SK-N-SH (cell line): ENCODE data around the gene YEATS4. TPM values are rescaled to one million over a fixed set of nuclear protein-coding genes. Genes with fewer than 3 reads are reported as not detected.

Experiments used
- CTCF ChIA-PET: fragments of 300-600, 350-600 bp; formaldehyde crosslinking; extraction: SDS; loops from one replicate; lab custom pipeline; 2021; lab: Yijun Ruan, JAX
- POLR2A ChIA-PET: fragments of 350-600 bp; sonication (Branson Sonifier 250); formaldehyde crosslinking; extraction: SDS; loops from one replicate; lab custom pipeline; 2020; ENCODE audit warnings: antibody characterized with exemption, inconsistent platforms; lab: Yijun Ruan, JAX
- DNase-seq: peaks from one replicate; pipeline ENCODE4 v3.0.0; 2012
- H2AFZ ChIP-seq: fragments of 200-600 bp; sonication (generic); 2 replicates; pipeline ENCODE4 v1.8.1; 2016; ENCODE audit warnings: antibody characterized with exemption, mild to moderate bottlenecking, low read depth
- H3F3A ChIP-seq: fragments of 200-600 bp; sonication (generic); replicated peaks from 2 replicates; pipeline ENCODE3; 2016; ENCODE audit warnings: antibody characterized with exemption, mild to moderate bottlenecking; ENCODE audit not compliant: insufficient read depth
- H3K27ac ChIP-seq, 2 experiments: fragments of 200-500 bp in 1 of 2; fragments of 200-600 bp in 1 of 2; sonication (Bioruptor generic) in 1 of 2; sonication (generic), shearing (Covaris generic) in 1 of 2; 2 replicates each; pipeline versions ENCODE4 v1.5.1 to v1.6.1; 2014 to 2016; ENCODE audit warnings: low read depth in 2 of 2, inconsistent platforms in 1 of 2, low read length in 1 of 2, mild to moderate bottlenecking in 1 of 2, mixed read lengths in 1 of 2
- H3K27me3 ChIP-seq: fragments of 200-600 bp; sonication (generic), shearing (Covaris generic); 2 replicates; pipeline ENCODE4 v1.6.1; 2016; ENCODE audit warnings: mixed run types; ENCODE audit not compliant: insufficient read depth
- H3K36me3 ChIP-seq, 2 experiments: fragments of 200-500 bp in 1 of 2; fragments of 200-600 bp in 1 of 2; sonication (Bioruptor generic) in 1 of 2; sonication (generic) in 1 of 2; replicated peaks in 1 of 2; 2 replicates each; pipeline versions ENCODE3 to v1.5.1; 2014 to 2016; ENCODE audit warnings: low read length in 1 of 2, mild to moderate bottlenecking in 1 of 2; ENCODE audit not compliant: insufficient read depth in 2 of 2, control insufficient read depth in 1 of 2
- H3K4me1 ChIP-seq, 2 experiments: fragments of 200-500 bp in 1 of 2; fragments of 200-600 bp in 1 of 2; sonication (Bioruptor generic) in 1 of 2; sonication (generic), shearing (Covaris generic) in 1 of 2; 2 replicates each; pipeline versions ENCODE4 v1.5.1 to v1.6.1; 2014 to 2016; ENCODE audit warnings: low read depth in 1 of 2, low read length in 1 of 2, mixed run types in 1 of 2; ENCODE audit not compliant: insufficient read depth in 2 of 2, control insufficient read depth in 1 of 2
- H3K4me2 ChIP-seq: fragments of 200-600 bp; sonication (generic), shearing (Covaris generic); 2 replicates; pipeline ENCODE4 v1.6.1; 2017; ENCODE audit warnings: mixed run types
- H3K4me3 ChIP-seq, 2 experiments: fragments of 200-500 bp in 1 of 2; fragments of 200-600 bp in 1 of 2; sonication (Bioruptor generic) in 1 of 2; sonication (generic), shearing (Covaris generic) in 1 of 2; 2 replicates each; pipeline versions ENCODE4 v1.5.1 to v1.8.1; 2014 to 2016; ENCODE audit warnings: low read depth in 2 of 2, inconsistent platforms in 1 of 2, low read length in 1 of 2, mild to moderate bottlenecking in 1 of 2, mixed read lengths in 1 of 2, moderate library complexity in 1 of 2
- H3K79me2 ChIP-seq: fragments of 200-600 bp; sonication (generic); 2 replicates; pipeline ENCODE4 v1.8.1; 2017; ENCODE audit warnings: mild to moderate bottlenecking; ENCODE audit not compliant: insufficient read depth
- H3K9ac ChIP-seq: fragments of 200-600 bp; sonication (generic); 2 replicates; pipeline ENCODE4 v1.6.1; 2017; ENCODE audit warnings: mixed run types
- H3K9me2 ChIP-seq: fragments of 200-600 bp; sonication (generic); 2 replicates; pipeline ENCODE4 v1.6.1; 2017; ENCODE audit warnings: mixed run types
- H3K9me3 ChIP-seq: fragments of 200-600 bp; sonication (generic); 2 replicates; pipeline ENCODE4 v1.6.1; 2017; ENCODE audit warnings: mixed run types, mild to moderate bottlenecking, moderate library complexity
- H4K20me1 ChIP-seq: fragments of 200-600 bp; sonication (generic); 2 replicates; pipeline ENCODE4 v1.6.1; 2017; ENCODE audit warnings: mild to moderate bottlenecking, mixed run types; ENCODE audit not compliant: insufficient read depth
- ELF1 ChIP-seq: IDR thresholded peaks from 2 replicates; pipeline ENCODE4 v1.4.0; 2012
- EP300 ChIP-seq, 2 experiments: IDR thresholded peaks; 2 replicates each; pipeline versions ENCODE4 v1.4.0 to v1.6.1; 2012; ENCODE audit warnings: borderline replicate concordance in 1 of 2, low read depth in 1 of 2, low read length in 1 of 2
- EZH2phosphoT487 ChIP-seq: fragments of 200-600 bp; sonication (generic); IDR thresholded peaks from 2 replicates; pipeline ENCODE4 v1.6.1; 2017; ENCODE audit warnings: low read depth, mixed run types, mild to moderate bottlenecking, antibody characterized with exemption, moderate library complexity, borderline replicate concordance
- FOSL2 ChIP-seq: IDR thresholded peaks from 2 replicates; pipeline ENCODE4 v1.4.0; 2012; ENCODE audit warnings: low read depth, mild to moderate bottlenecking, moderate library complexity, borderline replicate concordance
- FOXJ3 ChIP-seq: sonication (generic); formaldehyde crosslinking; IDR thresholded peaks from 2 replicates; pipeline ENCODE4 v1.5.1; 2020; ENCODE audit warnings: mild to moderate bottlenecking, missing genetic modification reagents
- FOXM1 ChIP-seq: IDR thresholded peaks from 2 replicates; pipeline ENCODE4 v1.4.0; 2012; ENCODE audit warnings: low read depth, mild to moderate bottlenecking
- GATA2 ChIP-seq: sonication (generic); formaldehyde crosslinking; IDR thresholded peaks from 2 replicates; pipeline ENCODE4 v1.5.0; 2020; ENCODE audit warnings: mild to moderate bottlenecking, missing genetic modification reagents
- MAX ChIP-seq: IDR thresholded peaks from 2 replicates; pipeline ENCODE4 v1.4.0; 2012; ENCODE audit warnings: low read depth
- NFIC ChIP-seq: IDR thresholded peaks from 2 replicates; pipeline ENCODE4 v1.4.0; 2012; ENCODE audit warnings: borderline replicate concordance
- NRF1 ChIP-seq: IDR thresholded peaks from 2 replicates; pipeline ENCODE4 v1.6.1; 2012; ENCODE audit warnings: low read depth, mild to moderate bottlenecking, low read length
- RAD21 ChIP-seq: IDR thresholded peaks from 2 replicates; pipeline ENCODE4 v1.6.1; 2012; ENCODE audit warnings: mild to moderate bottlenecking, low read length
- REST ChIP-seq: IDR thresholded peaks from 2 replicates; pipeline ENCODE4 v1.6.1; 2012; ENCODE audit warnings: mild to moderate bottlenecking, low read depth, low read length, moderate library complexity
- RFX5 ChIP-seq: IDR thresholded peaks from 2 replicates; pipeline ENCODE4 v1.6.1; 2012; ENCODE audit warnings: mild to moderate bottlenecking, improper control_type of control experiment, low read length
- RXRA ChIP-seq: IDR thresholded peaks from 2 replicates; pipeline ENCODE4 v1.4.0; 2012; ENCODE audit warnings: low read depth, mild to moderate bottlenecking, borderline replicate concordance
- TAF1 ChIP-seq: IDR thresholded peaks from 2 replicates; pipeline ENCODE4 v1.6.1; 2012; ENCODE audit warnings: low read depth, mild to moderate bottlenecking, low read length, moderate library complexity, borderline replicate concordance
- TCF12 ChIP-seq: IDR thresholded peaks from 2 replicates; pipeline ENCODE4 v1.4.0; 2012
- TEAD4 ChIP-seq: IDR thresholded peaks from 2 replicates; pipeline ENCODE4 v1.4.0; 2012; ENCODE audit warnings: mild to moderate bottlenecking, borderline replicate concordance; ENCODE audit not compliant: insufficient read depth
- WGBS: methylation state at CpG from one replicate; pipeline ENCODE4 v1.1.6; 2017; ENCODE audit warnings: low lambda C conversion rate; 5-methylcytosine and 5-hydroxymethylcytosine counted together
- polyA plus RNA-seq, 3 experiments: library from polyadenylated mRNA; depleted of rRNA; stranded (reverse); fragments of >200 nt; gene quantifications; 2 replicates each; pipeline ENCODE4 v1.2.3, GENCODE V29; 2012
- TF ChIP-seq, protein P1 (sequence below): fragments of 150-350 bp; IDR thresholded peaks from 2 replicates; pipeline ENCODE4 v1.6.1; 2017; ENCODE audit warnings: antibody characterized with exemption, low read length, low read depth, borderline replicate concordance

The YEATS4 gene
- polyA plus RNA-seq, 1 of the 3 experiments (the other 2 are of a cell fraction) = 11.4 TPM

DNA sequence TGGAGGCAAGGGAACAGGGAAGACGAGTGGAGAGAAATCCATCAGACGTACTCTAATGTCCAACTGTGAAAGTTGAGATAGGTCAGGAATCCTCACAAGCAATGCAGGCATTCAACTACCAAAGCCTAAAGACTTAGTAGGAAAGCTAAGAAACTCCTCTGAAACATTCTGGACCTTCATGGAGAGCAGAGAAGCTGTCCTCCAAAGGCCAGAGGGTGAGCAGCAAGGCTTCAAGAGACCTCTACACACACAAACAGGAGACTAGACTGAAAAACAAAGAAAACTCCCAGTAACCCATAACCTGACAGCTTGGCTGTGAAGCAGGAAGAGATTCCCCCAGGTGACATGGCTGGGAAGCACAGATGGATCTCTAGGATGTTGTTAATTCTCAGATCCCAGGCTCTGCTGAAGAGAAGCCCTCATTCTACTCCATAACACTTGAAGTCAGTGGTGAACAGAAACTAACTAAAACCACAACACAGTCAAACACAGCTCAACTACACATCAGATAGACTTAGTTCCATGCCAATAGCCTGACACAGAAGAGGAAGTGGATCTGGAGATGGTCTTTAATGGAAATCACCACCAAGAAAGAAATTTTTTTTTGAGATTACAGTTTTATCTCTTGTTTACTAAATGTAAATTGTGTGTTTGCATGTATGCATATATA lies 34.6 kb upstream of the YEATS4 start:
- no peak overlapping the region for H2AFZ ChIP-seq
- no peaks in the 10 kb centered on the region for H3F3A ChIP-seq
- no peak overlapping the region for H3K27ac ChIP-seq
- H3K4me2 ChIP-seq = no peak overlapping the region
- H3K27me3 ChIP-seq = no peaks in the 10 kb centered on the region; the same call in 1 of the 2 replicates
- no peaks in the 10 kb centered on the region; a peak in 1 of 4 replicates for H3K4me1 ChIP-seq
- H3K9me2 ChIP-seq = no peaks in the 10 kb centered on the region
- H4K20me1 ChIP-seq = no peaks in the 10 kb centered on the region
- no peaks in the 10 kb centered on the region for H3K9me3 ChIP-seq
- no peak for TF ChIP-seq TAF1
- no peaks in the 10 kb centered on the region for H3K79me2 ChIP-seq
- ChIA-PET POLR2A (no interaction called here), CTCF (interaction anchor here (1.2 to 1.3 kb wide), 2 partner anchors 33 to 71 kb away, joined by 3 to 8 read pairs; no protein-coding TSS in a partner anchor)
- H3K4me3 ChIP-seq = no peak overlapping the region
- 51% methylated on average over 2 of the region's 2 CpGs for WGBS
- H3K36me3 ChIP-seq = no peaks in the 10 kb centered on the region
- no peak for DNase-seq
- H3K9ac ChIP-seq = no peak overlapping the region

- POLR2A ChIA-PET = no interaction called here
- no peaks in the 10 kb centered on the region; a peak in 1 of 4 replicates for H3K4me1 ChIP-seq
- H4K20me1 ChIP-seq = no peaks in the 10 kb centered on the region
- H3K4me2 ChIP-seq = no peak overlapping the region
- H3K9me2 ChIP-seq = no peaks in the 10 kb centered on the region
- no peaks in the 10 kb centered on the region for H3K79me2 ChIP-seq
- no peak overlapping the region for H3K27ac ChIP-seq
- TF ChIP-seq ELF1 = no peak
- TF ChIP-seq FOXM1 = no peak
- TF ChIP-seq EZH2phosphoT487 = no peak
- TF ChIP-seq NFIC = no peak
- TF ChIP-seq NRF1 = no peak
- TF ChIP-seq GATA2 = no peak
- TF ChIP-seq REST = no peak
- TF ChIP-seq, protein P1, sequence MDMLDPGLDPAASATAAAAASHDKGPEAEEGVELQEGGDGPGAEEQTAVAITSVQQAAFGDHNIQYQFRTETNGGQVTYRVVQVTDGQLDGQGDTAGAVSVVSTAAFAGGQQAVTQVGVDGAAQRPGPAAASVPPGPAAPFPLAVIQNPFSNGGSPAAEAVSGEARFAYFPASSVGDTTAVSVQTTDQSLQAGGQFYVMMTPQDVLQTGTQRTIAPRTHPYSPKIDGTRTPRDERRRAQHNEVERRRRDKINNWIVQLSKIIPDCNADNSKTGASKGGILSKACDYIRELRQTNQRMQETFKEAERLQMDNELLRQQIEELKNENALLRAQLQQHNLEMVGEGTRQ = no peak
- no peak for TF ChIP-seq RFX5
- TF ChIP-seq RXRA = no peak
- TF ChIP-seq FOXJ3 = no peak
- TF ChIP-seq TEAD4 = no peak
- TF ChIP-seq TCF12 = no peak
- TF ChIP-seq FOSL2 = no peak
- no peak for TF ChIP-seq RAD21
- no peak for TF ChIP-seq EP300 (IDR thresholded peaks at IDR 0.05; ENCODE audit: borderline replicate concordance in 1 of 2, low read depth in 1 of 2, low read length in 1 of 2)
- no peak for TF ChIP-seq MAX
- TF ChIP-seq, all 33 proteins: peak for 0
- CTCF ChIA-PET = no interaction called here
- no peak for DNase-seq
- no peaks in the 10 kb centered on the region for H3K9me3 ChIP-seq
- no peak overlapping the region for H3K4me3 ChIP-seq
- H3K9ac ChIP-seq = no peak overlapping the region
- H3K36me3 ChIP-seq = no peaks in the 10 kb centered on the region
- H3F3A ChIP-seq = no peaks in the 10 kb centered on the region
- 84% methylated on average over 3 of the region's 3 CpGs for WGBS
- peaks cover 9% of the 10 kb centered on the region; the same call in 1 of the 2 replicates for H3K27me3 ChIP-seq
- no peak overlapping the region for H2AFZ ChIP-seq
Observed at GRCh38 chr12:69328426-69328825, 31.1 kb upstream of the YEATS4 start.
